HT-29 (cell line): ENCODE measurements around the gene KIF2A. TPM values are rescaled to one million over a fixed set of nuclear protein-coding genes. Genes with fewer than 3 reads are reported as not detected.

Experiments used
- total RNA-seq: library from RNA; depleted of rRNA; stranded (reverse); fragments of >200 nt; shearing (Covaris generic); gene quantifications from 2 replicates; pipeline ENCODE4 v1.2.3, GENCODE V29; 2014; rRNA removed

Gene KIF2A
- total RNA-seq, 1 experiment from 2014 or later = 14.9 TPM

Other genes with a start within 250 kb of the KIF2A start
- 34.1 and 38.6 TPM in 2 replicates for gene DIMT1, start 97.7 kb downstream of the KIF2A start, total RNA-seq
- gene IPO11, start 106.6 kb downstream of the KIF2A start, total RNA-seq = 15.1 and 16.7 TPM in 2 replicates